Muscle layer of colon (tissue), 2 donors: ENCODE data around the gene RFC5.
A peak's percentile ranks its signal among the peaks of the same experiment; 100 is the strongest.
"Not testable (repeated sequence)": the region's sequence is repeated elsewhere in the genome, so short reads cannot be mapped to it uniquely, and the experiment has no call there.

ENCODE experiments used
- H3K27ac ChIP-seq: one replicate; pipeline ENCODE4 v1.7.0; 2013; ENCODE audit warnings: low read depth, mild to moderate bottlenecking, low read length, moderate library complexity
- H3K27me3 ChIP-seq, 2 donors: one replicate each; pipeline ENCODE4 v1.7.0; 2013; ENCODE audit warnings: low read length in 2 of 2, mild to moderate bottlenecking in 2 of 2; ENCODE audit not compliant: insufficient read depth in 2 of 2, control insufficient read depth in 1 of 2
- H3K36me3 ChIP-seq: one replicate; pipeline ENCODE4 v1.7.0; 2013; ENCODE audit warnings: mild to moderate bottlenecking, low read length; ENCODE audit not compliant: insufficient read depth
- H3K4me1 ChIP-seq: one replicate; pipeline ENCODE4 v1.7.0; 2013; ENCODE audit warnings: mild to moderate bottlenecking, low read length; ENCODE audit not compliant: insufficient read depth
- H3K4me3 ChIP-seq, 2 donors: one replicate each; pipeline ENCODE4 v1.7.0; 2013; ENCODE audit warnings: low read length in 2 of 2, low read depth in 1 of 2, mild to moderate bottlenecking in 1 of 2, moderate library complexity in 1 of 2
- H3K9ac ChIP-seq: one replicate; pipeline ENCODE4 v1.7.0; 2013; ENCODE audit warnings: low read length
- H3K9me3 ChIP-seq: one replicate; pipeline ENCODE4 v1.7.0; 2013; ENCODE audit warnings: mild to moderate bottlenecking, low read length
- donor health status: abdominal sarcoma.
- donor health status: Adenocarcinoma of cecum.

RFC5 gene

GRCh38 chr12:117985182-117985581, 31.3 kb upstream of the RFC5 start:
- no peaks in the 10 kb centered on the region for H3K36me3 ChIP-seq
- no peaks in the 10 kb centered on the region for H3K4me1 ChIP-seq
- H3K9me3 ChIP-seq, result no peaks in the 10 kb centered on the region
- no peaks in the 10 kb centered on the region for H3K27me3 ChIP-seq
- no peak overlapping the region for H3K27ac ChIP-seq
- no peak overlapping the region for H3K9ac ChIP-seq
- H3K4me3 ChIP-seq, result no peak overlapping the region

DNA sequence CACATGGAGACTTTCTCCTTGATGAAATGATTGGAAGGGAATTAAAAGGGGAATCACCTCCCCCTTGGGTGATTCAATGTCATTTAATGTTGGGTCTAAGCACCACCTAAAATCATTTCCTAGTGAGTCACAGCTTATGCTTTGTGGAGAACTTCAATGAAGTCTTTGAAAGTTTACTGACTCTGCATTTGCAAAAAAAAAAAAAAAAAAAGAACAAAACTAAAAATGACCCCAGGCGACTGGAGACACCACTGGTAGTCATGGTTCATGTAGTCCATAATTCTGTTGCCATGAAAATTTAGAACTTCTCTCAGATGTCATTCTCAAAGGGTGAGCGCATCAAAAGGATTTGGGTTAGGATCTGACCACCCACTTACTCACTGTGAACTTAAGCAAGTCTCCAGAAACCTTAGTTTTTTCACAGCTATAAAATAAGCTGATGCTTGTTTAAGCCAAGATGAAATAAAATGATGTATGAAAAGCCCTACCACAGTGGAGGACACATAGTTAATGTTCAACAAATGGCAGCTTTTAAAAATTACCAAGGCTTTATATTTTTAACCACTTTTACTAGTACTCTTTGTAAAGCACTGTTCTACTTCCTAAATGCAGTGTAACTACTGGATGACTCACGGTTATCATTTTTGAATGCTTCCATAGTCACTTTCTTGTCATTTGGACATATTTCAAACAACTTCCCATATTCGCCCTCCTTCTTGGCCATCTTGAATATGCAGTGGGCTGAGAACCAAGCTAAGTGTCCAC, 29.6 kb upstream of the RFC5 start:
- no peaks in the 10 kb centered on the region for H3K9me3 ChIP-seq

DNA sequence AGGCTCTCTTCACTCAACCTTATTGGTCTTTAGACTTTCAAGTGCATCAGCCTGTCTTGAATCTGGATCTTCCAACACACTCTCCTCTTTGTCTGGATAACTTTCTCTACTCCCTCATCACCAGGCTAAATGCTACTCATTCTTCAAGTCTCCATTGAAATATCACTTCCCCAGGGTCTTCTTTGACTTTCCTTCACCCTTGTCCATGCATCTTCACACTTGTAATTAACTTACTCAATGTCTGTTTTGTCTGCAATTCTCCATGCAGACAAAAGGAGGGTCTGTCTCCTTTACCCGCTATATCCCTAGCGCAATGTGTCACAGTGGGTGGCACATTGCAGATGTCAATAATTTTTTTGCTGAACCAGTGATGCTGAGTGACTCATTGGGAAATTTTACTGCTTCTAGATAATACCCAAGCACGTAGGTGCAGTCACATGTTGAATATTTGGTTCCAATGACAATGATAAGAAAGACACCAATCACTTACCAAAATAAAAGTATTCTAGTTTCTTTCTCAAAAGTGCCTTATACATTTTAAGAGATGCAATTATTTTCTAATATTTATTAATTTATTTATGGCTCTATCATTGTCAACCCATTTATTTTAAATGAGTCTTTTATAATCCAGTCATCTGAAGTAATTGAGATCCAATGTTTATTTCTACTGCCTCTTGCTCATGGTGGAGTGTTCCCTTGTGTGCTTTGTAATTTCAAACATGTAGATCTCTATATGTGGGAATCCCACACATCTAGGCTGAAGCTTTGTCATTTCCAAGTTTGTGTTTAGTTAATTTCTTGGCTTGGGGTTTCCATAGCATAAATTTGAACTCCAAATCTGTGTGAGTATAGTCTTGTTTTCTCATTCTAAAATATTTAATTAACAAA, 21.7 kb upstream of the RFC5 start:
- no peak overlapping the region for H3K27ac ChIP-seq
- no peak overlapping the region for H3K9ac ChIP-seq
- H3K9me3 ChIP-seq, result no peaks in the 10 kb centered on the region
- no peaks in the 10 kb centered on the region for H3K27me3 ChIP-seq
- H3K36me3 ChIP-seq, result no peaks in the 10 kb centered on the region
- no peak overlapping the region for H3K4me3 ChIP-seq
- no peaks in the 10 kb centered on the region for H3K4me1 ChIP-seq

More for the DNA sequence above, 29.6 kb upstream of the RFC5 start:
- Histone ChIP-seq H3K9ac (no peak overlapping the region), H3K36me3 (no peaks in the 10 kb centered on the region), H3K4me1 (no peaks in the 10 kb centered on the region), H3K27me3 (no peaks in the 10 kb centered on the region), H3K27ac (no peak overlapping the region), H3K4me3 (no peak overlapping the region)

GRCh38 chr12:117998719-117999118, 17.8 kb upstream of the RFC5 start:
- no peak overlapping the region for H3K27ac ChIP-seq
- no peak overlapping the region for H3K9ac ChIP-seq
- no peaks in the 10 kb centered on the region for H3K36me3 ChIP-seq
- no peaks in the 10 kb centered on the region for H3K9me3 ChIP-seq
- H3K27me3 ChIP-seq, result no peaks in the 10 kb centered on the region
- H3K4me1 ChIP-seq, result no peaks in the 10 kb centered on the region
- no peak overlapping the region for H3K4me3 ChIP-seq

DNA sequence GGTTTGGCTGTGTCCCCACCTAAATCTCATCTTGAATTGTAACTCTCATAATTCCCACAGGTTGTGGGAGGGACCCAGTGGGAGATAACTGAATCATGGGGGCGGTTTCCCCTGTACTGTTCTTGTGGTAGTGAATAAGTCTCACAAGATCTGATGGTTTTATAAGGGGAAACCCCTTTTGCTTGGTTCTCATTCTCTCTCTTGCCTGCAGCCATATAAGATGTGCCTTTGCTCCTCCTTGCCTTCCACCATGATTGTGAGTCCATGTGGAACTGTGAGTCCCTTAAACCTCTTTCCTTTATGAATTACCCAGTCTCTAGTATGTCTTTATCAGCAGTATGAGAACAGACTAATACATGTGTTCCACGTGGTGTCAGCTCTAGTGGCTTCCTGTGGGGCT, 16.7 kb upstream of the RFC5 start:
- H3K9me3 ChIP-seq, H3K4me3 ChIP-seq, H3K4me1 ChIP-seq, H3K27me3 ChIP-seq, H3K9ac ChIP-seq, H3K36me3 ChIP-seq, H3K27ac ChIP-seq: not testable (repeated sequence)

GRCh38 chr12:118010903-118011302, 5.6 kb upstream of the RFC5 start:
- H3K4me3 ChIP-seq, result no peak overlapping the region
- no peaks in the 10 kb centered on the region for H3K36me3 ChIP-seq
- H3K4me1 ChIP-seq, result no peaks in the 10 kb centered on the region
- H3K9me3 ChIP-seq, result no peaks in the 10 kb centered on the region
- no peaks in the 10 kb centered on the region for H3K27me3 ChIP-seq
- no peak overlapping the region for H3K9ac ChIP-seq
- no peak overlapping the region for H3K27ac ChIP-seq

DNA sequence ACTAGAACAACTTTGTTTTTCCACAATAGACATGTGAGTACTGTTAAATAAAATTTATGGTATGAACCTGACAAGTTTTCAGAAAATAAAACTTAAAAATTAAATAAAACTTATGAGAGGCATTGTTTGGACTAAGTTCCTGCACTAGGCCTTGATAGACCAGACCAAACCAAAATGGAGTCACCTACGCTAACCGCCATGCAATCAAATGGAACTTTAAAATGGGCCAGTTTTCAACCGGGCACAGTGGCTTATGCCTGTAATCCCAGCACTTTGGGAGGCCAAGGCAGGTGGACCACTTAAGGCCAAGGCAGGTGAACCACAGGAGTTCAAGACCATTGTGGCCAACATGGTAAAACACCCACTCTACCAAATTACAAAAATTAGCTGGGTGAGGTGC, 5.1 kb upstream of the RFC5 start:
- Histone ChIP-seq H3K4me3 (no peak overlapping the region), H3K9ac (no peak overlapping the region), H3K9me3 (no peaks in the 10 kb centered on the region), H3K4me1 (no peaks in the 10 kb centered on the region), H3K27me3 (no peaks in the 10 kb centered on the region), H3K36me3 (no peaks in the 10 kb centered on the region), H3K27ac (no peak overlapping the region)

DNA sequence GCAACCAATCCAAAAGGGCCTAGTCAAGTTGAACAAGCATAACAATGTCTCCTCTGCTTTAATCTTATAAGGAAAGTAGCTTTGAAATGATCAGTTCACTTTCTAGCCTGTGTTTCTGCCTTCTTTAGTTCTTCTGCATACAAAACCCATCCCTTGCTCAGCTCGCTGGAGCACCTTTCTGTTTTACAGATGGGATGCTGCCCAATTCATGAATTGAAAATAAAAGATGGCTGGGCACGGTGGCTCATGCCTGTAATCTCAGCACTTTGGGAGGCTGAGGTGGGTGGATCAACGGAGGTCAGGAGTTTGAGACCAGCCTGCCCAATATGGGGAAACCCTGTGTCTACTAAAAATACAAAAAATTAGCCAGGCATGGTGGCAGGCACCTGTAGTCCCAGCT, 4.5 kb upstream of the RFC5 start:
- Histone ChIP-seq H3K27ac (no peak overlapping the region), H3K4me3 (no peak overlapping the region), H3K4me1 (peaks cover under 1% of the 10 kb centered on the region), H3K9ac (no peak overlapping the region), H3K9me3 (no peaks in the 10 kb centered on the region), H3K27me3 (no peaks in the 10 kb centered on the region), H3K36me3 (no peaks in the 10 kb centered on the region)

- Histone ChIP-seq H3K4me3 (no peak overlapping the region), H3K27me3 (no peaks in the 10 kb centered on the region), H3K36me3 (no peaks in the 10 kb centered on the region), H3K27ac (no peak overlapping the region), H3K4me1 (peaks cover 8% of the 10 kb centered on the region), H3K9me3 (no peaks in the 10 kb centered on the region), H3K9ac (no peak overlapping the region)
Measured at GRCh38 chr12:118013283-118013682, 3.2 kb upstream of the RFC5 start.

GRCh38 chr12:118015306-118015705, 1.2 kb upstream of the RFC5 start:
- Histone ChIP-seq H3K36me3 (peaks cover 14% of the 10 kb centered on the region), H3K27me3 (no peaks in the 10 kb centered on the region), H3K27ac (no peak overlapping the region), H3K4me3 (no peak overlapping the region), H3K4me1 (peaks cover 8% of the 10 kb centered on the region), H3K9me3 (no peaks in the 10 kb centered on the region), H3K9ac (no peak overlapping the region)

- Histone ChIP-seq H3K27me3 (no peaks in the 10 kb centered on the region), H3K27ac (no peak overlapping the region), H3K4me1 (peaks cover 8% of the 10 kb centered on the region), H3K9ac (no peak overlapping the region), H3K4me3 (peak overlapping the region; percentile 69 to 86), H3K9me3 (no peaks in the 10 kb centered on the region), H3K36me3 (peaks cover 17% of the 10 kb centered on the region)
Measured at GRCh38 chr12:118015944-118016343, 559 bp upstream of the RFC5 start.
